HEK293T (cell line): ENCODE measurements around the gene LRRC39.

ENCODE experiments used
- CTCF ChIA-PET: fragments of 350-600 bp; formaldehyde crosslinking; extraction: SDS; loops from one replicate; lab custom pipeline; 2021; ENCODE audit warnings: antibody characterized with exemption, inconsistent platforms; lab: Yijun Ruan, JAX
- POLR2A ChIA-PET: fragments of 350-600 bp; formaldehyde crosslinking; extraction: SDS; loops from one replicate; lab custom pipeline; 2020; ENCODE audit warnings: antibody characterized with exemption, inconsistent platforms; lab: Yijun Ruan, JAX
- DNase-seq: peaks from one replicate; pipeline ENCODE4 v3.0.0; 2012; ENCODE audit warnings: mixed read lengths; ENCODE audit errors: extremely low spot score
- ARNT ChIP-seq: fragments of 450-650 bp; IDR thresholded peaks from 2 replicates; pipeline ENCODE4 v1.6.1; 2017; ENCODE audit warnings: mild to moderate bottlenecking
- BHLHE40 ChIP-seq: fragments of 450-650 bp; IDR thresholded peaks from 2 replicates; pipeline ENCODE4 v1.6.1; 2016; ENCODE audit warnings: mild to moderate bottlenecking, moderate library complexity, borderline replicate concordance
- CTBP1 ChIP-seq: fragments of 450-650 bp; IDR thresholded peaks from 2 replicates; pipeline ENCODE4 v1.6.1; 2016; ENCODE audit warnings: borderline replicate concordance
- ELF4 ChIP-seq: fragments of 450-650 bp; IDR thresholded peaks from 2 replicates; pipeline ENCODE4 v1.6.1; 2017; ENCODE audit warnings: antibody characterized with exemption
- FOXA1 ChIP-seq: fragments of 450-650 bp; IDR thresholded peaks from 2 replicates; pipeline ENCODE4 v1.6.1; 2016; ENCODE audit warnings: mild to moderate bottlenecking
- FOXK2 ChIP-seq: fragments of 450-650 bp; IDR thresholded peaks from 2 replicates; pipeline ENCODE4 v1.6.1; 2016; ENCODE audit warnings: mild to moderate bottlenecking
- FOXM1 ChIP-seq: fragments of 450-650 bp; IDR thresholded peaks from 2 replicates; pipeline ENCODE4 v1.6.1; 2017; ENCODE audit warnings: mild to moderate bottlenecking, borderline replicate concordance
- HDGF ChIP-seq: fragments of 450-650 bp; IDR thresholded peaks from 2 replicates; pipeline ENCODE4 v1.6.1; 2017; ENCODE audit warnings: antibody characterized with exemption, borderline replicate concordance
- L3MBTL2 ChIP-seq: fragments of 450-650 bp; conservative IDR thresholded peaks from 2 replicates; pipeline ENCODE4 v1.6.1; 2016; ENCODE audit warnings: mild to moderate bottlenecking
- LEF1 ChIP-seq: fragments of 450-650 bp; IDR thresholded peaks from 2 replicates; pipeline ENCODE4 v1.6.1; 2017; ENCODE audit warnings: mild to moderate bottlenecking, borderline replicate concordance
- NFRKB ChIP-seq: fragments of 450-650 bp; IDR thresholded peaks from 2 replicates; pipeline ENCODE4 v1.6.1; 2016; ENCODE audit warnings: mild to moderate bottlenecking, moderate library complexity
- SP1 ChIP-seq: fragments of 450-650 bp; IDR thresholded peaks from 2 replicates; pipeline ENCODE4 v1.6.1; 2017
- SUZ12 ChIP-seq: fragments of 450-650 bp; IDR thresholded peaks from 2 replicates; pipeline ENCODE4 v1.6.1; 2016; ENCODE audit warnings: mild to moderate bottlenecking
- TARDBP ChIP-seq: fragments of 450-650 bp; IDR thresholded peaks from 2 replicates; pipeline ENCODE4 v1.6.1; 2016
- ZNF384 ChIP-seq: fragments of 450-650 bp; IDR thresholded peaks from 2 replicates; pipeline ENCODE4 v1.6.1; 2016
- TF ChIP-seq, protein P1 (sequence below): fragments of 450-650 bp; IDR thresholded peaks from 2 replicates; pipeline ENCODE4 v1.6.1; 2016

The LRRC39 gene

DNA sequence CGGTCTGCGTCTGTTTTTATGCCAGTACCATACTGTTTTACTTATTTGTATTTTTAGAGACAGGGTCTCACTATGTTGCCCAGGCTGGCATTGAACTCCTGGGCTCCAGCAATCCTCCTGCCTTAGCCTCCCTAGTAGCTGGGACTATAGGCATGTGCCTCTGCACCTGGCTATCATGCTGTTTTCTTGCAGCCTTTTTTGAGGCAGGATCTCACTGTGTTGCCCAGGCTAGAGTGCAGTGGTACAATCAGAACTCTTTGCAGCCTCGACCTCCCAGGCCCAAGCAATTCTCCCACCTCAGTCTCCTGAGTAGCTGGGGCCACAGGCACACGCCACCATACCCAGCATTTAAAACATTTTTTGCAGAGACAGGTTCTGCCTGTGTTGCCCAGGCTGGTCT is 5.3 kb upstream of the LRRC39 start:
- CTCF ChIA-PET: no interaction called here
- no peak for DNase-seq
- TF ChIP-seq ZNF384 (no peak), ARNT (no peak), TARDBP (no peak), ELF4 (no peak), SP1 (no peak), L3MBTL2 (no peak), HDGF (no peak), LEF1 (no peak), FOXA1 (no peak), FOXK2 (no peak), SUZ12 (no peak)
- POLR2A ChIA-PET: no interaction called here

DNA sequence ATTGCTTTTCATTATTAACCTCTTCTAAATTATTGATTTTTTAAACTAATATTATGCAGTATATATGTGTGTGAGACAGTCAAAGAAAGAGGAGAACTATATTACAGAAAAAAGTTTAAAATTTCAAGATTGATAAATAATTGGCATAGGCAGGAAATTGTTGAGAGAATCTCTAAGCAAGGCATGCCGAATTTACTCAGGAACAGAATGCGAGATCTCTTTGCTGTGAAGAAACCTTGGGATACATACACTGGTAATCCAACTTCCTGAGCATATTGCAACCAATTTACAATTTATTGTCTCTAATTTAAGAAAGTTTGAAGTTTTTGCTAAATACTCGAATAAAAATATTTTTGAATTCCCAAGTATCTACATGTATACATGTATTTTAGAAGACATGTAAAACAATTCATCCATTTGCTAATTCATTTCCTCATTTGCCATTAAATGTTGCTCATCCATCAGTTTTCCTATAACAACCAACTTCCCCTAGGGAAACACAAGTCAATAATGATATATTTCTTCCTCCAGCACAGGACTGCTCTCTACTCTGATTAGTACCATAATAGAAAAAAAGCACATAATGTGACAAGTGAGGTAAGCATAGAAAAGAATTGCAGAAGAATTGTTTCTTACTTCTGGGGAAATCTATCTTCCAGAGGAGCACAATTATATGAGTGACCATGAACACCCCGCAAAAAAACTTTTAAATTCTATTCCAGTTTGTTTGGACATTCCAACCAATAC is 588 bp downstream of the LRRC39 start:
- DNase-seq: no peak
- CTCF ChIA-PET: no interaction called here
- POLR2A ChIA-PET: no interaction called here
- TF ChIP-seq FOXA1: no peak
- TF ChIP-seq ZNF384: no peak
- TF ChIP-seq SUZ12: no peak
- TF ChIP-seq SP1: no peak
- no peak for TF ChIP-seq NFRKB
- no peak for TF ChIP-seq LEF1
- no peak for TF ChIP-seq FOXK2
- TF ChIP-seq TARDBP: no peak

DNA sequence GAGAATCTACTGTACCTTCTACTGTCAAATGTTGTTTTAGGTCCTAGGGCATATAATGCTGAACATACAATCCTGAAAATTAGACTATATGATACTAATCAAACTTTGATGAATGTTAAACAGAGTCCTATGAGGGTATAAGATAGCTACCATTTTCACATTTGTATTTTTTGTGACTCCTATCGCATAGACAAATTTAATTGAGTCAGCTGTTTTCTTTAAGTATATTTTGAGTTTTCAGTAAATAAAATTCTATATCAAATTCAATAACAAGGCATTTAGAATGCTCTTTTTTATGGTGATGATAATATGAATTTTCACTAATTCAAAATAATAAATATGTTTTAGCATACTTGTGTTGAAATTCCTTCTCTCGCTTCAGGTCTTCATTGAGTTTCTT is 10.0 kb downstream of the LRRC39 start:
- ChIA-PET POLR2A (no interaction called here), CTCF (no interaction called here)
- DNase-seq: no peak
- TF ChIP-seq TARDBP (no peak), ARNT (no peak)

DNA sequence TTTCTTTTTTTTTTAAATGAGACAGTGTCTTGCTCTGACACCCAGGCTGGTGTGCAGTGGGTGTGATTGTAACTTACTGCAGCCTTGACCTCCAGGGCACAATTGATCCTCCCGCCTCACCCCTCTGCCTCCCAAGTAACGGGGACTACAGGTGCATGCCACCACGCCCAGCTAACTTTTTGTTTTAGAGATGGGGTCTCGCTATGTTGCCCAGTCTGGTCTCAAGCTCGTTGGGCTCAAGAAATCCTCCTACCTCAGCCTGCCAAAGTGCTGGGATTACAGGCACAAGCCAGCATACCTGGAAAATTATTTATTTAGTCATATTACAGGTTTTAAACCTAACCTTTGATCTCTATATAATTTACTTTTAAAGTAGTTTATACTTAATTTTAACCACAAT is 13.4 kb downstream of the LRRC39 start:
- no peak for DNase-seq
- ChIA-PET CTCF (no interaction called here), POLR2A (no interaction called here)
- no peak for TF ChIP-seq ZNF384
- TF ChIP-seq HDGF: no peak
- TF ChIP-seq, protein P1, sequence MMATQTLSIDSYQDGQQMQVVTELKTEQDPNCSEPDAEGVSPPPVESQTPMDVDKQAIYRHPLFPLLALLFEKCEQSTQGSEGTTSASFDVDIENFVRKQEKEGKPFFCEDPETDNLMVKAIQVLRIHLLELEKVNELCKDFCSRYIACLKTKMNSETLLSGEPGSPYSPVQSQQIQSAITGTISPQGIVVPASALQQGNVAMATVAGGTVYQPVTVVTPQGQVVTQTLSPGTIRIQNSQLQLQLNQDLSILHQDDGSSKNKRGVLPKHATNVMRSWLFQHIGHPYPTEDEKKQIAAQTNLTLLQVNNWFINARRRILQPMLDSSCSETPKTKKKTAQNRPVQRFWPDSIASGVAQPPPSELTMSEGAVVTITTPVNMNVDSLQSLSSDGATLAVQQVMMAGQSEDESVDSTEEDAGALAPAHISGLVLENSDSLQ: no peak
- no peak for TF ChIP-seq SUZ12
- TF ChIP-seq FOXK2: no peak
- no peak for TF ChIP-seq ARNT
- TF ChIP-seq FOXA1: no peak
- TF ChIP-seq FOXM1: no peak
- TF ChIP-seq CTBP1: no peak
- TF ChIP-seq ELF4: no peak
- TF ChIP-seq NFRKB: no peak
- no peak for TF ChIP-seq L3MBTL2

DNA sequence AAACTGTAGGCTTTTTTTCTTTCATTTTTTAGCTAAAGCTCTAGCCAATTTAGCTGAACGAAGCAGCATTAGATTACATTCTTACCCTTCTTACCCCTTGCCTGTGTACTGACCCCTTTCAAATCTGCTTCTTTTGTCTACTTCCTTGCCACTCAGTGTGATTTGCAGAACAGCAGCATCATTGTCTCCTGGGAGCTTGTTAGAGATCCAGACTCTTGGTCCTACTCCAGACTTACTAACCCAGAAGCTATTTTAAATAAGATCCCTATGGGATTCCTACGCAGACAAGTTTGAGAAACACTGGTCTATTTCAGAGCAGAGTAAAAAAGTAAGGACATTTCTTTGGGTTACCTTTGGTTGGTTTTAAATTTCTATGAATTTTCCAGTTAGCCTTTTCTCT is 13.8 kb downstream of the LRRC39 start:
- POLR2A ChIA-PET: no interaction called here
- CTCF ChIA-PET: no interaction called here
- TF ChIP-seq FOXM1 (no peak), SUZ12 (no peak), ELF4 (no peak), LEF1 (no peak), BHLHE40 (no peak), FOXA1 (no peak), NFRKB (no peak), SP1 (no peak), TARDBP (no peak), ARNT (no peak), ZNF384 (no peak), HDGF (no peak)
- TF ChIP-seq, protein P1: no peak
- no peak for DNase-seq

DNA sequence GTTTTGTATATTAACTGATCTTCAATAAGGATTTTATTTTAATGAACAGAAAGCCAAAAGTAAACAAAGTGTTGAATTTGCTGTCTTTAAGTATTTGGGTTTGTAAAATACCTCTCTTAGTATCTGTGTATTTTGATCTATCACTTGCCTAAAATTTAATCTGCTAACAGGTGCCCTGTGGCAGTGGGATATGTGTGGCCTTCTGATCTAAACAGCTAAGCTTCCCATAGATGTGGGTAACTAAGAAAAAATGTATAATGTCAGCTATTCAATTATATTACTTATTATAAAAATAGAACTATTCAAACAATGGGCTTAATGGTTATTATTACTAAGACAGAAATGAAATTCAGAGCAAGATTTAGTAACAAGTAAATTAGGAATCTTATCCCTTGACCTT is 15.2 kb downstream of the LRRC39 start:
- DNase-seq: no peak
- CTCF ChIA-PET: no interaction called here
- TF ChIP-seq NFRKB: no peak
- POLR2A ChIA-PET: no interaction called here

DNA sequence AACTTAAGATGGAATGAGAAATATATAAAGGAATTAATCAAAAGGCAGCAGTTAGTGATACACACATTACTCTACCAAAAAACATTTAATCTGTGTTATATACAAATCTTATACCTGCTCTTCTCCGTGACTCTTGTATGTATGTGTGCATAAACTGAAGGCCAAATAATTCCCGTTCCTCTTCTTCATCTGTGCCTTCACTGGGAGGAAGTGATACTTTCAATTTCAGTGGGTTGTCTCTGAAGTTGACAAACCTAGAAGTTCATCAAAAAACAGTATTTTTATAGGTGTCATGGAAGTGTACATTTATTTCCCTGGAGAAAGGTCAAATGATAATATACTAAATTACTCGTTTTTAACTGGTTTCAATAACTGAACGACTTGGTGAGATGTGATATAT is 25.8 kb downstream of the LRRC39 start:
- ChIA-PET CTCF (no interaction called here), POLR2A (no interaction called here)
- TF ChIP-seq ZNF384 (no peak), FOXA1 (no peak), SP1 (no peak), FOXM1 (no peak), BHLHE40 (no peak), NFRKB (no peak), CTBP1 (no peak), TARDBP (no peak)
- DNase-seq: no peak

DNA sequence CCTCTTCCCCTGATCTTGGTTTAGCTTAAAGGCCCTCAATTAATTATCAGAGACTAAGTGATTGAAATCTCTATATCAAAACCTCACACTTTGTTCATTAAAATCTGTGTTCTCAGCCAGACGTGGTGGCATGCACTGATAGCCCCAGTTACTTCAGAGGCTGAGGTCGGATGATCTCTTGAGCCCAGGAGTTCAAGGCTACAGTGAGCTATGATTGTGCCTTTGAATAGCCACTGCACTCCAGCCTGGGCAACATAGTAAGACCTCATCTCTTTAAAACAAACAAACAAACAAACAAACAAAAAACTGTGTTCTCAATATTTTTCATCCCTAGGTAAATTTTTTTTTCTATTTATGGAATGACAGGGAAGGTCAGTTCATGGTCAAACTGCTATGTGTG is 26.4 kb downstream of the LRRC39 start:
- ChIA-PET CTCF (no interaction called here), POLR2A (interaction anchor here (0.9 kb wide), 1 partner anchor 18 kb away, joined by 3 read pairs; no protein-coding TSS in a partner anchor)
- DNase-seq: no peak
- no peak for TF ChIP-seq NFRKB
- no peak for TF ChIP-seq FOXM1
- no peak for TF ChIP-seq TARDBP
